Ascending aorta (tissue), 2 donors: ENCODE measurements around the gene PHC3. TPM values are rescaled to one million over a fixed set of nuclear protein-coding genes. Genes with fewer than 3 reads are reported as not detected.
"Not testable (repeated sequence)": the region's sequence is repeated elsewhere in the genome, so short reads cannot be mapped to it uniquely, and the experiment has no call there.

ENCODE experiments used
- DNase-seq, 2 donors: peaks; one replicate each; pipeline ENCODE4 v3.0.0-alpha.2; 2019; ENCODE audit warnings: low spot score in 2 of 2
- H3K27ac ChIP-seq, 2 donors: fragments of 200-600 bp; sonication (generic); one replicate each; pipeline ENCODE4 v1.5.1; 2016 to 2017; ENCODE audit warnings: mild to moderate bottlenecking in 1 of 2
- H3K27me3 ChIP-seq: fragments of 200-600 bp; sonication (generic); one replicate; pipeline ENCODE4 v1.5.1; 2017
- H3K36me3 ChIP-seq, 2 donors: fragments of 200-600 bp; sonication (generic); one replicate each; pipeline ENCODE4 v1.5.1; 2016
- H3K4me1 ChIP-seq, 2 donors: fragments of 200-600 bp; sonication (generic); one replicate each; pipeline ENCODE4 v1.5.1; 2016 to 2017; ENCODE audit warnings: mild to moderate bottlenecking in 1 of 2
- H3K4me3 ChIP-seq, 2 donors: fragments of 200-600 bp; sonication (generic); one replicate each; pipeline ENCODE4 v1.5.1; 2016 to 2017; ENCODE audit warnings: mild to moderate bottlenecking in 1 of 2
- H3K9me3 ChIP-seq, 2 donors: fragments of 200-600 bp; sonication (generic); one replicate each; pipeline ENCODE4 v1.5.1; 2016
- intact Hi-C: fragments of 100-400 bp; cut with DNase I; formaldehyde crosslinking; loops from one replicate; pipeline ENCODE4 v1.15.1; 2023
- total RNA-seq: library from RNA; depleted of rRNA; stranded (reverse); fragments of >200 nt; gene quantifications from one replicate; pipeline ENCODE4 v1.1.0, GENCODE V29; 2016
- TF ChIP-seq, protein P1 (sequence below), 3 experiments: fragments of 200-600 bp in 2 of 3; fragments of 450-650 bp in 1 of 3; sonication (generic) in 2 of 3; IDR thresholded peaks; one replicate each; pipeline ENCODE4 v1.5.1; 2016 to 2019; ENCODE audit warnings: antibody characterized with exemption in 3 of 3, mild to moderate bottlenecking in 1 of 3, moderate library complexity in 1 of 3

The PHC3 gene
- total RNA-seq, 1 donor from 2014 or later = 43.3 TPM

DNA sequence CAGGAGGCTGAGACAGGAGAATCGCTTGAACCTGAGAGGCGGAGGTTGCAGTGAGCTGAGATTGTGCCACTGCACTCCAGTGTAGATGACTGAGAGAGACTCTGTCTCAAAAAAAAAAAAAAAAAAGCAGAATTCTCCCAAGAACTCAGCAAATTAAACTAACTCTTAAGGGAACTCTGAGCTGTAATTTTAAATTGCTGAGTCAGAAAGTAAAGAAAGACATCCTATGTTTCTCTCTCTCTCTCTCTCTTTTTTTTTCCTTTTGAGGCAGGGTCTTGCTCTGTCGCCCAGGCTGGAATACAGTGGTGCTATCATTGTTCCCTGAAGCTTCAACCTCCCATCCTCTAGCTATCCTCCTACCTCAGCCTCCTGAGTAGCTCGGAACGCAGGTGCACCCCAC lies 20.0 kb upstream of the PHC3 start:
- no peak for DNase-seq
- no peaks in the 10 kb centered on the region for H3K27me3 ChIP-seq
- H3K4me3 ChIP-seq = no peak overlapping the region
- no peaks in the 10 kb centered on the region for H3K36me3 ChIP-seq
- H3K27ac ChIP-seq = no peak overlapping the region
- intact Hi-C loops = no loop called here
- H3K9me3 ChIP-seq = no peaks in the 10 kb centered on the region
- no peaks in the 10 kb centered on the region for H3K4me1 ChIP-seq
- TF ChIP-seq, protein P1, sequence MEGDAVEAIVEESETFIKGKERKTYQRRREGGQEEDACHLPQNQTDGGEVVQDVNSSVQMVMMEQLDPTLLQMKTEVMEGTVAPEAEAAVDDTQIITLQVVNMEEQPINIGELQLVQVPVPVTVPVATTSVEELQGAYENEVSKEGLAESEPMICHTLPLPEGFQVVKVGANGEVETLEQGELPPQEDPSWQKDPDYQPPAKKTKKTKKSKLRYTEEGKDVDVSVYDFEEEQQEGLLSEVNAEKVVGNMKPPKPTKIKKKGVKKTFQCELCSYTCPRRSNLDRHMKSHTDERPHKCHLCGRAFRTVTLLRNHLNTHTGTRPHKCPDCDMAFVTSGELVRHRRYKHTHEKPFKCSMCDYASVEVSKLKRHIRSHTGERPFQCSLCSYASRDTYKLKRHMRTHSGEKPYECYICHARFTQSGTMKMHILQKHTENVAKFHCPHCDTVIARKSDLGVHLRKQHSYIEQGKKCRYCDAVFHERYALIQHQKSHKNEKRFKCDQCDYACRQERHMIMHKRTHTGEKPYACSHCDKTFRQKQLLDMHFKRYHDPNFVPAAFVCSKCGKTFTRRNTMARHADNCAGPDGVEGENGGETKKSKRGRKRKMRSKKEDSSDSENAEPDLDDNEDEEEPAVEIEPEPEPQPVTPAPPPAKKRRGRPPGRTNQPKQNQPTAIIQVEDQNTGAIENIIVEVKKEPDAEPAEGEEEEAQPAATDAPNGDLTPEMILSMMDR (IDR thresholded peaks at IDR 0.05) = no peak

DNA sequence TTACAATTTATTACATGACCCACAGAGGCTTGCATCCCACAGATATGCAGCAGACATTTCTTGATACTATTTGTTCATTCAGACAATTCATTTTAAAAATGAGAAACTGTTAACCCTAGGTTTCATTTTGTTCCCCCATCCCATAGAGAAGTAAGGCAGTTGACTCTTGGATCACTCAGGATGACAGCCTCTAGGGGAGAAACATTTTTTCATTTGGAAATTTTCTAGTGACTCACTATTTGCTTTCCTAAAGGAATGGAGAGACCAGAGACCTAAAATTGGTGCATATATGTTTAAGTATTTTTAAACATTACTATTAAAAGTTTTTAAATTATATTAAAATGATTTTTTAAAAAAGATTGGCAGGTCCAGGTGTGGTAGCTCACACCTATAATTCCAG lies 19.5 kb upstream of the PHC3 start:
- TF ChIP-seq, protein P1 (IDR thresholded peaks at IDR 0.05) = no peak
- H3K4me3 ChIP-seq = no peak overlapping the region
- intact Hi-C loops = no loop called here
- no peaks in the 10 kb centered on the region for H3K27me3 ChIP-seq
- no peaks in the 10 kb centered on the region for H3K36me3 ChIP-seq
- DNase-seq = no peak
- H3K4me1 ChIP-seq = no peaks in the 10 kb centered on the region
- no peaks in the 10 kb centered on the region for H3K9me3 ChIP-seq
- no peak overlapping the region for H3K27ac ChIP-seq

DNA sequence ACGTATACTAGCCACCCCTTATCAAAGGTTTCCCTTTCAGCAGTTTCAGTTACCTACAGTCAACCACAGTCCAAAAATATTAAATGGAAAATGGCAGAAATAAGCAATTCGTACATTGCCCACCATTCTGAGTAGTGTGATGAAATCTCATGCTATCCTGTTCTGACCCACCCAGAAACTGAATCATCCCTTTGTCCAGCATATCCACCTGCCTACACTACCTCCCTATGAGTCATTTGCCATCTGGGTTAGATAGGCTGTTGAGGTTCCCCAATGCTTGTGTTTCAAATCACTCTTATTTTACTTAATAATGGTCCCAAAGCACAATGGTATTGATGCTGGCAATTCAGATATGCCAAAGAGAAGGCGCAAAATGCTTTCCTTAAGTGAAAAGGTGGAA lies 15.3 kb upstream of the PHC3 start:
- Histone ChIP-seq H3K27ac (no peak overlapping the region), H3K4me3 (no peak overlapping the region), H3K4me1 (no peaks in the 10 kb centered on the region), H3K36me3 (no peaks in the 10 kb centered on the region), H3K9me3 (no peaks in the 10 kb centered on the region), H3K27me3 (no peaks in the 10 kb centered on the region)
- TF ChIP-seq, protein P1 (IDR thresholded peaks at IDR 0.05) = no peak
- no peak for DNase-seq
- intact Hi-C loops = no loop called here

DNA sequence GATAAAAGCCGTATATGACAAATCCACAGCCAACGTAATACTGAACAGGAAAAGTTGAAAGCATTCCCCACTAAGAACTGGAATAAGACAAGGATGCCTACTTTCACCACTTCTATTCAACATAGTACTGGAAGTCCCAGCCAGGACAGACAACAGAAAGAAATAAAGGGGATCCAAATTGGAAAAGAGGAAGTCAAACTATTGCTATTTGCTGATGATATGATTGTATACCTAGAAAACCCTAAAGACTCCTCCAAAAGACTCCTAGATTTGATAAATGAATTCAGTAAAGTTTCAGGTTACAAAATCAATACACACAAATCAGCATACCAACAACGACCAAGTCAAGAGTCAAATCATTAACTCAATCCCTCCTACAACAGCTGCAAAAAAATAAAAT lies 14.2 kb upstream of the PHC3 start:
- H3K36me3 ChIP-seq, H3K4me1 ChIP-seq, DNase-seq, H3K27ac ChIP-seq, intact Hi-C loops, H3K4me3 ChIP-seq, H3K27me3 ChIP-seq, H3K9me3 ChIP-seq: not testable (repeated sequence)

DNA sequence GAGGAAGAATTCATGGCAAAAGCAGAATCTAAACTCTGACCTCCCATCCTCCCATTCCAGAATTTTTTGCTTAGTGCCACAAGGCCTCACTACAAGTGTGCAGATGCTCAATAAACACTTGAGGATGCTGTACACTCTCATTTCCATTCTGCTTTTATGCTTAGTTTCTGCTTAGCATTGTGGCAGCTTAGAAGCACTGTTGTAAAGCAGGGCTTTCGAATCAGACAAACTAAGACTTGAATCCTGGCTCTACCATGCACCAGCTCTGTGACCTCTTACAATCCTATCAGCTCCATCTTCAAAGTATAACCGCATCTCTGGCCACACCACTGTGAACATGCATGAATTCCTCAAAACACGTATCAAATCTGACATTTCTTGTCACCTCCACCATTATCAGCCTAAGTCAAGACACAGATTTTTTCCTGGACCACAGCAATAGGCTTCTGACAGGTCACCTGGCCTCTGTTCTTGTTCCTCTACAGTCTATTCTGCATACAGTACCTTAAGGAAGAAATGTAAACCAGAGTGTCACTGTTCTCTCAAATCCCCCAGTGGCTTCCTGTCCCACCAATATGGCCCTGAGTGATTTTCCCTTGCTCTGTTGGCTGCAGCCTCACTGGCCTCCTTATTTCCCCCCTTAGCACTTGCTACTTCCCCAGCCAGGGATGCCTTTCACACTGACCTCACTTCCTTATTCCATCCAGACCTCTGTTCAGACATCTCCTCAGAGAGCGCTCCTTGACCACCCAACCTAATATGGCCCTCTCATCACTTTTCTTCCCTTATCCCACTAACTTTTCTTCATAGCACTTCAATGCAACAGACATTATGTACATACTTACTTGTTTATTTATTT lies 8.1 kb upstream of the PHC3 start:
- Histone ChIP-seq H3K27ac (no peak overlapping the region), H3K4me3 (no peak overlapping the region), H3K27me3 (no peaks in the 10 kb centered on the region), H3K36me3 (no peaks in the 10 kb centered on the region), H3K9me3 (no peaks in the 10 kb centered on the region), H3K4me1 (no peaks in the 10 kb centered on the region)
- DNase-seq = no peak
- intact Hi-C loops = loop anchor here (2.0 kb wide), 1 partner anchor 33 kb away; the partner anchor contains the start of gene PRKCI
- TF ChIP-seq, protein P1 (IDR thresholded peaks at IDR 0.05) = no peak

DNA sequence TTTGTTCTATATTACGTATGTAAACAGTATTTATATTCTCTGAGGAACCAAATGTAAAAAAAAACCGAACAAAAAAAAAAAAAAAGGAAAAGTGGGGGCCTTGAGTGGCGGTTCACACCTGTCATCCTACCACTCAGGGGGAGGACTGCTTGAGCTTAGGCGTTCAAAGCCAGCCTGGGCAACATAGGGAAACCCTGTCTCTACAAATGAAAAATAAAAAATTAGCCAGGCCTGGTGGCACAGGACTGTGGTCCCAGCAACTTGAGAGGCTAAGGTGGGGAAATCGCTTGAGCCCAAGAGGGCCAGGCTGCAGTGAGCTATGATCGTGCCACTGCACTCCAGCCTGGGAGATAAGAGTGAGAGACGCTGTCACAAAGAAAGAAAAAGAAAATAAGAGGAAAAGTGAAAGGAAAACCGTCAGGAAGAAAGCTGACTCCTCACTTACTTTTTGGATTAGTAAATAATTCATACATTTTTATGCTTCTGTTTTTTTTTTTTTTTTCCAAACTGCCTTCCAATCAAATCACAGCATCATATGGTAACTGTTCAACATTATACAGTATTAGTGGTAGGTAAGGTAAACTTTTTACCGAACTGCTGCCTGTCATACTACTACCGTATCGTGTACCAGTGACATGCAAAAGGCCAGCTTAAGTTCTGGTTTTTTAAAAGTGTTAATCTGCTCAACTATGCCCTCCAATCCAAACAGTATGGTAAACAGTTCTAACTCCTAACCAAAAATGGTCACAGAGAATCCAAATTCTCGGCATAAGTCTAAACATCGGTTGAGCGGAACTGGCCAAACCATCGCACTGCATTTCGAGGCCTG lies 1.2 kb downstream of the PHC3 start:
- DNase-seq = no peak
- Histone ChIP-seq H3K27ac (peak overlapping the region; percentile 97 to 98), H3K9me3 (no peaks in the 10 kb centered on the region), H3K4me1 (peaks cover 0 to 15% of the 10 kb centered on the region in 2 donors), H3K27me3 (no peaks in the 10 kb centered on the region), H3K36me3 (peaks cover 27 to 31% of the 10 kb centered on the region in 2 donors), H3K4me3 (peak overlapping the region; percentile 80 to 85)
- TF ChIP-seq, protein P1 (IDR thresholded peaks at IDR 0.05) = no peak
- intact Hi-C loops = loop anchor here (2.0 to 5.0 kb wide), 3 partner anchors 213 to 692 kb away; partner anchors contain the start of genes MYNN, RPL22L1 and SEC62
